K562 (cell line): ENCODE results near the gene KIF23. TPM values are rescaled to one million over a fixed set of nuclear protein-coding genes. Genes with fewer than 3 reads are reported as not detected.

Source experiments
- ATAC-seq: fragments of 200-7000 bp; cut with Tn5 transposase; 3 replicates; pipeline ENCODE4 v1.9.1; 2020; ENCODE audit warnings: moderate library complexity
- BruUV-seq: library from RNA; stranded (reverse); fragments of 400-500 nt; replicated peaks from 2 replicates; lab custom pipeline; 2021; lab: Mats Ljungman, UMichigan
- CTCF ChIA-PET: fragments of 300-600 bp; formaldehyde crosslinking; extraction: SDS; loops from one replicate; lab custom pipeline; 2021; ENCODE audit warnings: low intra/inter-chr PET ratio; lab: Yijun Ruan, JAX
- POLR2A ChIA-PET: fragments of 300-600, 350-650 bp; sonication (Branson Sonifier 250); formaldehyde crosslinking; extraction: SDS; loops from one replicate; lab custom pipeline; 2021; ENCODE audit warnings: antibody characterized with exemption, inconsistent platforms; lab: Yijun Ruan, JAX
- DNase-seq, 4 experiments: peaks; one replicate each; pipeline versions ENCODE4 v3.0.0 to v3.0.0-alpha.2; 2011 to 2018; ENCODE audit warnings: low spot score in 3 of 4, mixed read lengths in 3 of 4; ENCODE audit errors: extremely low read depth in 1 of 4
- FAIRE-seq: peaks from 2 replicates; lab custom pipeline; 2011; peaks lifted over from hg19 to GRCh38; lab: Jason Lieb, UNC
- H2AFZ ChIP-seq: 2 replicates; pipeline ENCODE4 v1.6.0; 2011; ENCODE audit warnings: low read depth, low read length, control low read depth, inconsistent platforms
- H3K27ac ChIP-seq: fragments of 200-600 bp; 3 replicates; pipeline ENCODE4 v1.8.0; 2011; ENCODE audit warnings: low read depth, mild to moderate bottlenecking, control low read depth, inconsistent platforms, low read length, moderate library complexity, mixed read lengths; ENCODE audit errors: extremely low read depth
- H3K27me3 ChIP-seq, 2 experiments: fragments of 300-600 bp in 1 of 2; 2 replicates in 1 of 2; 3 replicates in 1 of 2; pipeline versions ENCODE4 v1.6.0 to v1.8.0; 2011; ENCODE audit warnings: inconsistent platforms in 2 of 2, low read length in 2 of 2, mild to moderate bottlenecking in 1 of 2, mixed read lengths in 1 of 2, moderate library complexity in 1 of 2; ENCODE audit not compliant: control insufficient read depth in 2 of 2, insufficient read depth in 2 of 2
- H3K36me3 ChIP-seq: fragments of 300-600 bp; 3 replicates; pipeline ENCODE4 v1.8.0; 2011; ENCODE audit warnings: mild to moderate bottlenecking, low read length, inconsistent platforms; ENCODE audit not compliant: control insufficient read depth, insufficient read depth
- H3K4me1 ChIP-seq, 2 experiments: fragments of 200-600 bp in 1 of 2; replicated peaks in 1 of 2; 2 replicates in 1 of 2; 3 replicates in 1 of 2; pipeline versions ENCODE4 v1.5.1 to v1.8.0; 2011; ENCODE audit warnings: inconsistent platforms in 2 of 2, low read length in 2 of 2, mild to moderate bottlenecking in 1 of 2, mixed read lengths in 1 of 2, moderate library complexity in 1 of 2; ENCODE audit not compliant: control insufficient read depth in 2 of 2, insufficient read depth in 2 of 2
- H3K4me2 ChIP-seq: 2 replicates; pipeline ENCODE4 v1.6.1; 2011; ENCODE audit warnings: low read length, control low read depth, inconsistent platforms, mixed read lengths; ENCODE audit not compliant: insufficient read depth
- H3K4me3 ChIP-seq: fragments of 200-600 bp; sonication (generic), shearing (Covaris generic); 2 replicates; pipeline ENCODE4 v1.5.1; 2016; ENCODE audit warnings: control low read depth, inconsistent platforms
- H3K79me2 ChIP-seq: fragments of 200-600 bp; 3 replicates; pipeline ENCODE4 v1.8.0; 2011; ENCODE audit warnings: low read length, inconsistent platforms; ENCODE audit not compliant: control insufficient read depth, insufficient read depth
- H3K9ac ChIP-seq, 2 experiments: 2 replicates each; pipeline versions ENCODE4 v1.6.0 to v1.6.1; 2011; ENCODE audit warnings: low read depth in 2 of 2, low read length in 2 of 2, control low read depth in 1 of 2, inconsistent platforms in 1 of 2, mild to moderate bottlenecking in 1 of 2, mixed read lengths in 1 of 2; ENCODE audit not compliant: insufficient read depth in 1 of 2
- H3K9me1 ChIP-seq: one replicate; pipeline ENCODE4 v1.6.0; 2011; ENCODE audit warnings: inconsistent platforms, mild to moderate bottlenecking, low read length, moderate library complexity; ENCODE audit not compliant: control insufficient read depth, insufficient read depth
- H3K9me3 ChIP-seq: replicated peaks from 2 replicates; pipeline ENCODE4 v1.5.1; 2011; ENCODE audit warnings: low read depth, low read length, inconsistent platforms; ENCODE audit not compliant: control insufficient read depth, insufficient read depth
- H4K20me1 ChIP-seq: replicated peaks from 2 replicates; pipeline ENCODE4 v1.6.1; 2011; ENCODE audit warnings: low read length, inconsistent platforms, mixed read lengths; ENCODE audit not compliant: control insufficient read depth, insufficient read depth
- HNRNPLL ChIP-seq: fragments of 200-400 bp; formaldehyde crosslinking; IDR thresholded peaks from 2 replicates; pipeline ENCODE4 v1.6.1; 2017; ENCODE audit warnings: low read length, low read depth, mild to moderate bottlenecking; ENCODE audit not compliant: poor library complexity, severe bottlenecking
- IRF2 ChIP-seq: sonication (generic); formaldehyde crosslinking; IDR thresholded peaks from 2 replicates; pipeline ENCODE4 v1.8.1; 2022; ENCODE audit warnings: mild to moderate bottlenecking, missing genetic modification reagents
- KAT2B ChIP-seq: IDR thresholded peaks from one replicate; pipeline ENCODE4 v1.6.1; 2012; ENCODE audit warnings: low read depth, mild to moderate bottlenecking, control low read depth, inconsistent platforms, low read length, moderate library complexity
- NR1H2 ChIP-seq: sonication (generic); formaldehyde crosslinking; IDR thresholded peaks from 2 replicates; pipeline ENCODE4 v1.4.0; 2020; ENCODE audit warnings: mild to moderate bottlenecking, missing genetic modification reagents
- PTBP1 ChIP-seq: fragments of 200-400 bp; formaldehyde crosslinking; IDR thresholded peaks from 2 replicates; pipeline ENCODE4 v1.6.1; 2017; ENCODE audit warnings: low read depth, low read length
- PURB ChIP-seq: sonication (generic); formaldehyde crosslinking; IDR thresholded peaks from 2 replicates; pipeline ENCODE4 v1.9.0; 2021; ENCODE audit warnings: low read depth, mild to moderate bottlenecking, missing genetic modification reagents
- RAD51 ChIP-seq: fragments of 450-650 bp; IDR thresholded peaks from 2 replicates; pipeline ENCODE4 v1.7.1; 2016; ENCODE audit warnings: low read depth, mild to moderate bottlenecking, borderline replicate concordance
- RNF219 ChIP-seq: fragments of 250-450 bp; sonication (Bioruptor Pico); IDR thresholded peaks from 2 replicates; pipeline ENCODE4 v1.5.0; 2022; ENCODE audit warnings: mild to moderate bottlenecking
- SNRNP70 ChIP-seq: fragments of 200-400 bp; formaldehyde crosslinking; optimal IDR thresholded peaks from 2 replicates; pipeline ENCODE3; 2017; ENCODE audit warnings: low read depth, low read length
- SRSF1 ChIP-seq: fragments of 200-400 bp; formaldehyde crosslinking; IDR thresholded peaks from 2 replicates; pipeline ENCODE4 v1.6.1; 2017; ENCODE audit warnings: mild to moderate bottlenecking, low read depth, low read length, moderate library complexity
- TSHZ1 ChIP-seq: fragments of 250-450 bp; sonication (Bioruptor Pico); IDR thresholded peaks from 2 replicates; pipeline ENCODE4 v1.4.0; 2020; ENCODE audit warnings: mild to moderate bottlenecking, moderate library complexity
- ZBTB2 ChIP-seq: fragments of 450-650 bp; IDR thresholded peaks from 2 replicates; pipeline ENCODE4 v1.6.1; 2016; ENCODE audit warnings: antibody characterized with exemption
- ZNF140 ChIP-seq: fragments of 250-450 bp; sonication (Bioruptor Pico); IDR thresholded peaks from 2 replicates; pipeline ENCODE4 v1.8.0; 2021; ENCODE audit warnings: moderate library complexity, mild to moderate bottlenecking, inconsistent platforms
- ZNF551 ChIP-seq: fragments of 250-450 bp; sonication (Bioruptor Pico); IDR thresholded peaks from 2 replicates; pipeline ENCODE4 v1.5.0; 2021; ENCODE audit warnings: mild to moderate bottlenecking, moderate library complexity
- WGBS: fragments of 100-300 bp; shearing (Covaris generic); methylation state at CpG from one replicate; pipeline ENCODE4 v1.1.6; 2016; ENCODE audit warnings: low coverage, mixed read lengths; ENCODE audit not compliant: insufficient coverage; ENCODE audit errors: missing lambda C conversion rate; 5-methylcytosine and 5-hydroxymethylcytosine counted together
- in situ Hi-C: fragments of 300-500 bp; cut with MboI; formaldehyde crosslinking; loops from 4 replicates; pipeline ENCODE4 v1.15.0; 2018; ENCODE audit warnings: inconsistent platforms, mixed read lengths
- intact Hi-C: fragments of 100-400 bp; cut with micrococcal nuclease; formaldehyde crosslinking; loops from 2 replicates; pipeline ENCODE4 v1.14.2; 2022
- polyA plus RNA-seq, 8 experiments: library from polyadenylated mRNA; depleted of rRNA in 4 of 8; stranded (reverse) in 5 of 8; unstranded in 3 of 8; fragments of >200 nt; fragmentation: Nextera tagmentation in 2 of 8; fragmentation: Illumina TruSeq in 1 of 8; extraction: Ambion mirVana in 2 of 8; extraction: Trizol in 1 of 8; gene quantifications; 2 replicates each; pipeline versions ENCODE4 v1.2.1 to v1.2.3, GENCODE V29; 2011 to 2014; ENCODE audit warnings: inconsistent platforms in 1 of 8, missing spikeins in 1 of 8
- total RNA-seq, 7 experiments: library from RNA; depleted of rRNA in 6 of 7; stranded (reverse); fragments of >200 nt in 6 of 7; fragmentation: Illumina TruSeq in 2 of 7; extraction: Trizol in 2 of 7; gene quantifications; 2 replicates each; pipeline versions ENCODE4 v1.2.1 to v1.2.3, GENCODE V29; 2011 to 2021; ENCODE audit warnings: low replicate concordance in 1 of 7

Gene KIF23
- total and polyA plus RNA-seq, 9 of the 15 experiments (the other 6 are each of a cell fraction or from before 2014, with no cell fraction given) = 29.4 to 58.2 (median 41.9) TPM

GRCh38 chr15:69484837-69485236 lies 70.7 kb downstream of the KIF23 start (continued):
- TF ChIP-seq TSHZ1 (no peak), ZNF140 (no peak)

- no peak overlapping the region for H2AFZ ChIP-seq
- intact Hi-C loops = no loop called here
- H3K36me3 ChIP-seq = no peaks in the 10 kb centered on the region
- H3K27me3 ChIP-seq = peaks cover 0 to 19% of the 10 kb centered on the region in 2 experiments; a peak in 3 of 5 replicates
- ATAC-seq = no peak
- no peak for DNase-seq
- no peak overlapping the region for H3K9ac ChIP-seq
- in situ Hi-C loops = no loop called here
- ChIA-PET POLR2A (interaction anchor here (0.6 kb wide), 2 partner anchors 34 to 1230 kb away, joined by 3 read pairs; no protein-coding TSS in a partner anchor), CTCF (no interaction called here)
- no peaks in the 10 kb centered on the region for H3K9me1 ChIP-seq
- no peak for TF ChIP-seq NR1H2 (CRISPR knock-in tag)
- no peak for TF ChIP-seq RAD51
- no peak for TF ChIP-seq KAT2B
- TF ChIP-seq PTBP1 = no peak
- TF ChIP-seq SNRNP70 = no peak
- no peak for TF ChIP-seq HNRNPLL
- TF ChIP-seq PURB (CRISPR knock-in tag) = no peak
- no peak for TF ChIP-seq ZBTB2
- TF ChIP-seq RNF219 (CRISPR knock-in tag) = no peak
- TF ChIP-seq ZNF551 = no peak
- no peak for TF ChIP-seq IRF2 (CRISPR knock-in tag)
- TF ChIP-seq SRSF1 = no peak
- H3K4me2 ChIP-seq = no peak overlapping the region
- BruUV-seq = no TSS peak
- no peak overlapping the region for H3K4me3 ChIP-seq
- H3K9me3 ChIP-seq = no peaks in the 10 kb centered on the region
- FAIRE-seq = no peak
- no peaks in the 10 kb centered on the region for H3K79me2 ChIP-seq
- H4K20me1 ChIP-seq = no peaks in the 10 kb centered on the region
- H3K4me1 ChIP-seq = no peaks in the 10 kb centered on the region
- WGBS = 0% methylated on average over 3 of the region's 3 CpGs
- no peak overlapping the region for H3K27ac ChIP-seq
Measured at GRCh38 chr15:69486481-69487110, 72.4 kb downstream of the KIF23 start.
